Measurements from ENCODE around the gene GTF3C1. TPM values are rescaled to one million over a fixed set of nuclear protein-coding genes. Genes with fewer than 3 reads are reported as not detected.

Gene GTF3C1
- total and polyA plus RNA-seq, 2 of the 13 experiments (the other 11 are each of a cell fraction or from before 2014, with no cell fraction given): 29.2 to 72.7 TPM

GRCh38 chr16:27455700-27456099, 94.0 kb downstream of the GTF3C1 start:
- Histone ChIP-seq H4K20me1 (ENCODE audit: insufficient read depth, low read length) (no peaks in the 10 kb centered on the region), H3K79me2 (ENCODE audit: insufficient read depth, low read length) (no peaks in the 10 kb centered on the region), H3K4me1 (ENCODE audit: insufficient read depth, low read length) (no peaks in the 10 kb centered on the region), H3K4me3 (replicated peaks in 1 of 3; ENCODE audit: insufficient read depth in 1 of 3, low read depth in 2 of 3, low read length in 3 of 3) (no peak overlapping the region), H3K9me3 (ENCODE audit: low read length) (no peaks in the 10 kb centered on the region), H3K27ac (ENCODE audit: extremely low read length, insufficient read depth, low read length) (no peak overlapping the region), H3K4me2 (ENCODE audit: low read depth, low read length) (no peak overlapping the region), H3K9ac (ENCODE audit: insufficient read depth, low read depth, low read length) (no peak overlapping the region), H2AFZ (ENCODE audit: low read length) (no peak overlapping the region), H3K36me3 (replicated peaks in 1 of 2; ENCODE audit: control insufficient read depth in 1 of 2, insufficient read depth in 2 of 2, low read length in 2 of 2) (peaks cover 3 to 11% of the 10 kb centered on the region in 2 experiments; a peak in 3 of 5 replicates), H3K27me3 (ENCODE audit: control insufficient read depth in 1 of 2, insufficient read depth in 2 of 2, low read length in 2 of 2) (peaks cover 2 to 21% of the 10 kb centered on the region in 2 experiments; a peak in 3 of 5 replicates)
- DNase-seq (ENCODE audit: low spot score) (no peak), ATAC-seq (no peak), FAIRE-seq (no peak)
- WGBS (ENCODE audit: low lambda C conversion rate): 41% methylated on average over 12 of the region's 12 CpGs
- CTCF ChIA-PET (ENCODE audit: low intra/inter-chr PET ratio, low total read pairs): no interaction called here
- no TSS peak for BruUV-seq (replicated peaks)
- POLR2A ChIA-PET: no interaction called here
- TF ChIP-seq MTA1 (CRISPR knock-in tag; IDR thresholded peaks at IDR 0.05; ENCODE audit: borderline replicate concordance) (no peak), ZHX2 (IDR thresholded peaks at IDR 0.05; ENCODE audit: low read depth) (no peak), ZHX2 (CRISPR knock-in tag; IDR thresholded peaks at IDR 0.05; ENCODE audit: borderline replicate concordance) (no peak), ZNF230 (CRISPR knock-in tag; IDR thresholded peaks at IDR 0.05) (no peak), NBN (conservative IDR thresholded peaks at IDR 0.05) (no peak), ZNF407 (CRISPR knock-in tag; IDR thresholded peaks at IDR 0.05; ENCODE audit: not compliant biosample characterization) (no peak), ZBTB7A (CRISPR knock-in tag; IDR thresholded peaks at IDR 0.05) (no peak), TSC22D2 (CRISPR knock-in tag; IDR thresholded peaks at IDR 0.05; ENCODE audit: borderline replicate concordance) (no peak), ZSCAN20 (CRISPR knock-in tag; IDR thresholded peaks at IDR 0.05; ENCODE audit: borderline replicate concordance) (no peak), SMAD9 (CRISPR knock-in tag; IDR thresholded peaks at IDR 0.05) (no peak)
- in situ Hi-C loops (cut with HindIII; ENCODE audit: extremely low pct_ligation_motif_present, low pct_unique_long_range_greater_than_20kb) (loop anchor here (10.0 kb wide), 1 partner anchor 281 kb away; no protein-coding TSS in a partner anchor), intact Hi-C loops (cut with micrococcal nuclease; ENCODE audit: unreplicated experiment) (loop anchor here (2.0 to 5.0 kb wide), 2 partner anchors 78 to 221 kb away; no protein-coding TSS in a partner anchor)

All from HepG2 (cell line).